Kidney epithelial cell (primary cell): ENCODE results near the gene MYF5. TPM values are rescaled to one million over a fixed set of nuclear protein-coding genes. Genes with fewer than 3 reads are reported as not detected.

Experiments used
- DNase-seq: peaks from one replicate; pipeline ENCODE4 v3.0.0-alpha.2; 2010; ENCODE audit warnings: low read depth
- H3K27me3 ChIP-seq: 2 replicates; pipeline ENCODE4 v1.6.0; 2011; ENCODE audit warnings: low read length; ENCODE audit not compliant: control insufficient read depth, insufficient read depth
- H3K36me3 ChIP-seq: 2 replicates; pipeline ENCODE4 v1.5.1; 2011; ENCODE audit warnings: low read length; ENCODE audit not compliant: control insufficient read depth, insufficient read depth
- H3K4me3 ChIP-seq: 2 replicates; pipeline ENCODE4 v1.5.1; 2011; ENCODE audit warnings: low read depth, mild to moderate bottlenecking, control low read depth, low read length
- total RNA-seq: library from RNA; depleted of rRNA; stranded (reverse); fragments of >200 nt; gene quantifications from 2 replicates; pipeline ENCODE4 v1.2.3, GENCODE V29; 2015
- TF ChIP-seq, protein P1 (sequence below): IDR thresholded peaks from 2 replicates; pipeline ENCODE4 v1.5.1; 2011; ENCODE audit warnings: mild to moderate bottlenecking, moderate library complexity, low read length, control low read depth, inconsistent platforms; ENCODE audit not compliant: insufficient read depth, poor library complexity, severe bottlenecking

MYF5 gene
- total RNA-seq, 1 donor from 2014 or later: not detected

GRCh38 chr12:80697270-80697887 lies 19.3 kb upstream of the MYF5 start:
- no peaks in the 10 kb centered on the region for H3K36me3 ChIP-seq
- H3K27me3 ChIP-seq: no peaks in the 10 kb centered on the region
- H3K4me3 ChIP-seq: no peak overlapping the region
- TF ChIP-seq, protein P1, sequence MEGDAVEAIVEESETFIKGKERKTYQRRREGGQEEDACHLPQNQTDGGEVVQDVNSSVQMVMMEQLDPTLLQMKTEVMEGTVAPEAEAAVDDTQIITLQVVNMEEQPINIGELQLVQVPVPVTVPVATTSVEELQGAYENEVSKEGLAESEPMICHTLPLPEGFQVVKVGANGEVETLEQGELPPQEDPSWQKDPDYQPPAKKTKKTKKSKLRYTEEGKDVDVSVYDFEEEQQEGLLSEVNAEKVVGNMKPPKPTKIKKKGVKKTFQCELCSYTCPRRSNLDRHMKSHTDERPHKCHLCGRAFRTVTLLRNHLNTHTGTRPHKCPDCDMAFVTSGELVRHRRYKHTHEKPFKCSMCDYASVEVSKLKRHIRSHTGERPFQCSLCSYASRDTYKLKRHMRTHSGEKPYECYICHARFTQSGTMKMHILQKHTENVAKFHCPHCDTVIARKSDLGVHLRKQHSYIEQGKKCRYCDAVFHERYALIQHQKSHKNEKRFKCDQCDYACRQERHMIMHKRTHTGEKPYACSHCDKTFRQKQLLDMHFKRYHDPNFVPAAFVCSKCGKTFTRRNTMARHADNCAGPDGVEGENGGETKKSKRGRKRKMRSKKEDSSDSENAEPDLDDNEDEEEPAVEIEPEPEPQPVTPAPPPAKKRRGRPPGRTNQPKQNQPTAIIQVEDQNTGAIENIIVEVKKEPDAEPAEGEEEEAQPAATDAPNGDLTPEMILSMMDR: no peak
- DNase-seq: no peak

DNA sequence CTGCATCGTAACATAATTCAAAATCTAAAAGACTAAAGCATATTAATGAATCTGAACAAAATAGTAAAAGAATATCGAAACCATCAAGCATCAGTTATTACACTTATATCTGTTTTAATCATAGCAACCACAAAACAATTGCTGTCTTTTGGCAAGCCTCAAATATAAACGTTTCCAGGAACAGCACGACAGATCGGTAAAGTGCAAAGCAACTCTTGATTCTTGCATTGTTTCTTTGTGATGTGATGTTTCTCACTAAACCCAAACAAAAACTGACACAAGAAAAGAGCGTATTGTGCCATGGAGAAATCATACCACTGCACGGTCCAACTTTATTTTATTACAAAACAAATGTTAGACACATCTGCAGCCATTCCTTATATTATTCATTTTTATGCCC lies 18.5 kb upstream of the MYF5 start:
- no peak for DNase-seq
- Histone ChIP-seq H3K27me3 (no peaks in the 10 kb centered on the region), H3K4me3 (no peak overlapping the region), H3K36me3 (no peaks in the 10 kb centered on the region)
- TF ChIP-seq, protein P1: no peak

GRCh38 chr12:80698847-80699542 lies 17.7 kb upstream of the MYF5 start:
- Histone ChIP-seq H3K27me3 (no peaks in the 10 kb centered on the region), H3K36me3 (no peaks in the 10 kb centered on the region), H3K4me3 (no peak overlapping the region)
- TF ChIP-seq, protein P1: no peak
- DNase-seq: no peak

- Histone ChIP-seq H3K27me3 (no peaks in the 10 kb centered on the region), H3K36me3 (no peaks in the 10 kb centered on the region), H3K4me3 (no peak overlapping the region)
- TF ChIP-seq, protein P1: no peak
- DNase-seq: no peak
Measured at GRCh38 chr12:80700327-80700726, 16.4 kb upstream of the MYF5 start.

DNA sequence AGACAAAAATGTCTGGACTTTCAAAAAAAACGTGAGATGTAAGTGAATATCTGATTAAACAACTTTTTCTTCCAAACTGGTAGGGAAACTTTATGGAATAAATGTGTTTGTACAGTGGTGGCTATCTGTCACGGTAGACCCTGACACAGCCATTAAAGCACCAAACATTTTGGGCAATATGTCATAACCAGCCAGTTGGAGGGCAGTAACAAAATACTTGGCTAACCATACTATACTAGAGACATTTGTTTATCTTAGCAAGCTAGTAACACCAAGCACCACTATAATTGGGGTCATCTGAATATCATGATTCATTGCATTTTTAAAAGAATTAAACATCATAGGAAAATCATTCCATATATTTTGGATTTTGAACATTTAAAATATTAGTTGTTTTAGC lies 15.3 kb upstream of the MYF5 start:
- H3K4me3 ChIP-seq: no peak overlapping the region
- no peak for DNase-seq

More for the DNA sequence above, 15.3 kb upstream of the MYF5 start:
- Histone ChIP-seq H3K27me3 (no peaks in the 10 kb centered on the region), H3K36me3 (no peaks in the 10 kb centered on the region)
- TF ChIP-seq, protein P1: no peak
